Nephron progenitor cell (in vitro differentiated cells): ENCODE data around the gene IGF1R.

Experiments used
- DNase-seq: peaks from one replicate; pipeline ENCODE4 v3.0.0; 2021
- H3K27ac Mint-ChIP-seq: 2 replicates; pipeline ENCODE4 v1.8.0; 2021; ENCODE audit warnings: mild to moderate bottlenecking, moderate library complexity, mixed read lengths
- H3K27me3 Mint-ChIP-seq: 2 replicates; pipeline ENCODE4 v1.8.0; 2021; ENCODE audit warnings: mild to moderate bottlenecking, low read depth, mixed read lengths; ENCODE audit not compliant: poor library complexity
- H3K36me3 Mint-ChIP-seq: 2 replicates; pipeline ENCODE4 v1.8.0; 2021; ENCODE audit warnings: low read depth, mixed read lengths
- H3K4me1 Mint-ChIP-seq: 2 replicates; pipeline ENCODE4 v1.8.0; 2021; ENCODE audit warnings: mixed read lengths
- H3K4me3 Mint-ChIP-seq: 2 replicates; pipeline ENCODE4 v1.8.0; 2021; ENCODE audit warnings: mild to moderate bottlenecking, moderate library complexity, mixed read lengths
- H3K9me3 Mint-ChIP-seq: 2 replicates; pipeline ENCODE4 v1.8.0; 2021; ENCODE audit warnings: mild to moderate bottlenecking, moderate library complexity, mixed read lengths
- CTCF ChIP-seq: fragments of 200-600 bp; sonication (generic); IDR thresholded peaks from 2 replicates; pipeline ENCODE4 v1.5.0; 2021; ENCODE audit warnings: antibody characterized with exemption

Gene IGF1R

GRCh38 chr15:98770984-98771383 is 122.6 kb downstream of the IGF1R start:
- Mint-ChIP-seq H3K4me1 (peaks cover 59% of the 10 kb centered on the region), H3K9me3 (no peaks in the 10 kb centered on the region), H3K4me3 (no peak overlapping the region), H3K27ac (peak overlapping the region; percentile 47), H3K27me3 (no peaks in the 10 kb centered on the region), H3K36me3 (no peaks in the 10 kb centered on the region)
- DNase-seq: no peak
- no peak for TF ChIP-seq CTCF

GRCh38 chr15:98771541-98771940 is 123.2 kb downstream of the IGF1R start:
- no peak for TF ChIP-seq CTCF
- Mint-ChIP-seq H3K27me3 (no peaks in the 10 kb centered on the region), H3K4me3 (no peak overlapping the region), H3K4me1 (peaks cover 64% of the 10 kb centered on the region), H3K36me3 (no peaks in the 10 kb centered on the region), H3K9me3 (no peaks in the 10 kb centered on the region), H3K27ac (peak overlapping the region; percentile 47)
- DNase-seq: no peak

GRCh38 chr15:98772895-98773294 is 124.6 kb downstream of the IGF1R start:
- Mint-ChIP-seq H3K4me1 (peaks cover 74% of the 10 kb centered on the region), H3K27me3 (no peaks in the 10 kb centered on the region)

GRCh38 chr15:98773616-98774015 is 125.3 kb downstream of the IGF1R start:
- H3K27ac Mint-ChIP-seq: no peak overlapping the region
- no peaks in the 10 kb centered on the region for H3K36me3 Mint-ChIP-seq
- H3K9me3 Mint-ChIP-seq: no peaks in the 10 kb centered on the region
- TF ChIP-seq CTCF: no peak
- no peak for DNase-seq
- peak overlapping the region; percentile 37 for H3K4me3 Mint-ChIP-seq
- no peaks in the 10 kb centered on the region for H3K27me3 Mint-ChIP-seq
- peaks cover 81% of the 10 kb centered on the region for H3K4me1 Mint-ChIP-seq

More at GRCh38 chr15:98772895-98773294, 124.6 kb downstream of the IGF1R start:
- no peak overlapping the region for H3K4me3 Mint-ChIP-seq
- no peaks in the 10 kb centered on the region for H3K9me3 Mint-ChIP-seq
- H3K27ac Mint-ChIP-seq: no peak overlapping the region
- no peak for DNase-seq
- no peaks in the 10 kb centered on the region for H3K36me3 Mint-ChIP-seq
- no peak for TF ChIP-seq CTCF

- Mint-ChIP-seq H3K27me3 (no peaks in the 10 kb centered on the region), H3K36me3 (peaks cover 4% of the 10 kb centered on the region), H3K4me1 (peaks cover 86% of the 10 kb centered on the region), H3K27ac (no peak overlapping the region), H3K9me3 (no peaks in the 10 kb centered on the region), H3K4me3 (no peak overlapping the region)
- no peak for DNase-seq
- no peak for TF ChIP-seq CTCF
Measured at GRCh38 chr15:98774756-98775497, 126.6 kb downstream of the IGF1R start.
